HG02852 (cell line): ENCODE results near the gene RAD51B.
"Not testable (repeated sequence)": the region's sequence is repeated elsewhere in the genome, so short reads cannot be mapped to it uniquely, and the experiment has no call there.

Experiments used
- ATAC-seq: cut with Tn5 transposase; IDR thresholded peaks from one replicate; pipeline ENCODE4 v1.9.1; 2021; ENCODE audit warnings: mild to moderate bottlenecking, moderate library complexity; ENCODE audit not compliant: unreplicated experiment

RAD51B gene

GRCh38 chr14:68166731-68167382 lies 347.3 kb downstream of the RAD51B start:
- ATAC-seq, result no peak

- ATAC-seq, result no peak
These were observed 348.0 kb downstream of the RAD51B start for GRCh38 chr14:68167383-68168087.

GRCh38 chr14:68168460-68169109 lies 349.0 kb downstream of the RAD51B start:
- no peak for ATAC-seq

- no peak for ATAC-seq
These were observed 352.6 kb downstream of the RAD51B start for GRCh38 chr14:68172216-68172615.

- no peak for ATAC-seq
These were observed 353.0 kb downstream of the RAD51B start for GRCh38 chr14:68172627-68173026.

GRCh38 chr14:68173227-68173972 lies 353.8 kb downstream of the RAD51B start:
- no peak for ATAC-seq

GRCh38 chr14:68174446-68174845 lies 354.9 kb downstream of the RAD51B start:
- no peak for ATAC-seq

- no peak for ATAC-seq
These were observed 357.1 kb downstream of the RAD51B start for GRCh38 chr14:68176687-68177086.

GRCh38 chr14:68177728-68178127 lies 358.1 kb downstream of the RAD51B start:
- ATAC-seq, result no peak

GRCh38 chr14:68178282-68178681 lies 358.7 kb downstream of the RAD51B start:
- no peak for ATAC-seq

GRCh38 chr14:68181519-68182326 lies 362.1 kb downstream of the RAD51B start:
- ATAC-seq, result no peak

- peak; percentile 76 for ATAC-seq
These were observed 362.9 kb downstream of the RAD51B start for GRCh38 chr14:68182492-68182891.

GRCh38 chr14:68186500-68187276 lies 367.1 kb downstream of the RAD51B start:
- ATAC-seq, result not testable (repeated sequence)

- no peak for ATAC-seq
These were observed 368.6 kb downstream of the RAD51B start for GRCh38 chr14:68188174-68188573.

- no peak for ATAC-seq
These were observed 370.5 kb downstream of the RAD51B start for GRCh38 chr14:68190032-68190431.

- ATAC-seq, result no peak
These were observed 372.2 kb downstream of the RAD51B start for GRCh38 chr14:68191567-68192321.

- ATAC-seq, result no peak
These were observed 373.4 kb downstream of the RAD51B start for GRCh38 chr14:68192935-68193334.

GRCh38 chr14:68193970-68194681 lies 374.5 kb downstream of the RAD51B start:
- no peak for ATAC-seq
